TTC549 (cell line): ENCODE data around the gene SPTBN5.

Experiments
- FAIRE-seq: peaks from 2 replicates; lab custom pipeline; 2012; peaks lifted over from hg19 to GRCh38; lab: Jason Lieb, UNC

SPTBN5 gene

DNA sequence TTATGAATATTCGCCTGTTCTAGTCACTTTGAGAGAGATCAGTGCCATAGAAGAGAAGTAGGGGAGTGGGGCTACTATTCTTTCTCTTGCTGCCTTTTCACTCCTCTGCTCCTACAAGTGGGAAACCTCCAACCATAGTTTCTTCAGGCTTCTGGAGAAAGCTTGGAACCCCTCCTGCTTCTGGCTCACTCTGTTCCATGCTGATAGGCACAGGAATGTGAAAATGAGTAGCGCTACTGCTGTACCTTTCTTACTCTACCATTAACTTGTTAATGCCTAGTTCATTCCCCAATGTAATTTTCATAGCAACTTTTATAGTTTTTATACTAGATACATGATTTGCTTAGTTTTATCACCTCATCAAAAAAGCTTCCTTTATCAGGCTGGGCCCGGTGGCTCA is 92.7 kb downstream of the SPTBN5 start:
- FAIRE-seq = no peak

DNA sequence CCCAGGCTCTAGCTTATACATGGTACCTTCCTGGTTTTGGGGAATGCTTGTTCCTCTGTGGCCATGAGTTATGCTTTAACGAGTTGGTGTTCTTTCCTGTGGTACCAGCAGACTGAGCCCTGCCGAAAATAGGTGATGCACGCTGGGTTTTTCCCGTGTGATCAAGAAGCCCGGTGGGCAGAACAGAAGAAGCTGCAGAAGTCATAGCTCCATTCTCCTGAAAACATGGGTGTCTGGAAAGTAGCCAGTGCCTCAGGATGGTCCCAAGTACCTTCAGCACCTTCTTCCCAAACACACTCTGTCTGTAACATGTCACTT is 94.4 kb downstream of the SPTBN5 start:
- no peak for FAIRE-seq

DNA sequence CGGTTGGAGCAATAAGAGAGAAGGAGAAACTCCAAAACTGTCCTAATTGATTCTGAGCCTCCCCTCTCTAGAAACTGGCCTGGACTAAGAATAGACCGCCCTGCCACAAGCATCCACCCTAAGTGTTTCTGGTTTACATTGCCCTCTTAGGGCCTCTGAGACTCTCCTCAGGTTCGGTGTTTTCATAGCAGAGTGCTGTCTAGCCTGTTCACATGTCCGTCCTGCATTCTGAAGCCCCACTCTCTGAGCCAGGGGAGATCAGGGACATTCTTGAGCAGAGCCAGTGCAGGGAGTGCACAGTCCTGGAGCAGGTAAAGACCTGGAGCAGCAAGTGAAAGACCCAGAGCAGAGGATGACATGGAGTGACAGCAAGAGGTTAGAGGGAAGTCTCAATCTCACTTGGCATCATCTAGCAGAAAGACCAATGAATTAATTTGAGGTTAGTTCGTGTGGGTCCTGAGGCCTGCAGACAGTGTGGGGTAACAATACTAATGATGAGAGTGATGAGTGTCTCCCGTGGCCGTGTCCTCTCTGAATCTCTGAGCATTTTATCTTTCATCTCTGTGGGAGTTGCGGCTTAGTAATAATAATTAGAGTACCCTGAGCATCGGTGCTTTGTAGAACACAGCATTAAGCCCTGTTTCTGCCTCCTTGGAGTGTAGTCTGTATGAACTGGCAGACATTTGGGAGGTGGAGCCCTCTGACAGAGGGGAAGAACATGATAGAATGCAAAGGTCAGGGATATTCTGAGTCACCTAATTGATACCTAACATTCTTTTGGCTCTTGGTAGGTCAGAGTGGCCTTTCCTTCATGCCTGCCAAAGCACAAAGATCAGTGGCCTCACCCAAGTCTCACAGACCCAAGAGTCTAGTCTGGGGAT is 95.0 kb downstream of the SPTBN5 start:
- FAIRE-seq = no peak
